ENCODE data around the gene PNMA8C.

Gene PNMA8C

GRCh38 chr19:46428239-46429135 lies at the start of gene PNMA8C:
TSS of gene PNMA8C (minus strand) at chr19:46428936. CDS start at chr19:46428359, 577 bp downstream.
- no peak for DNase-seq

DNA sequence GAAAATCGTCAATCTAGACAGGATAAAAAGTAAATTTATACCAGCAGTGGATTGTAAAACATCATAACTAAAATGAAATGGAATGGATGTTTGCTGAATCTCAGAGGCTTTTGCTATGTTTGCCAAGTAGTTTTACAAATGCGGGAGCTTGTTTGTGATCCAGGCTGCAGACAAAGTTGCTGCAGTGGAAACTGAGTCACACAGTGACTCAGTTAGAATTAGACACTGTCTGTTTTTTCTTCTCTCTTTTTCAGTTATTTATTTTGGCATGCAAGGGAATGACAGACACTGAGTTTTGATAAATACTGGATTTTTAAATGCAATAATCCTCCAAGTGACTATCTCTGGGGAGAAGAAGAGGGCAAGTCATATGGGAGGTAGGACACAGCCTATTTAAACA lies 47.2 kb upstream of the PNMA8C start:
- no peak for DNase-seq

- no peak for DNase-seq
These were observed 45.5 kb upstream of the PNMA8C start for GRCh38 chr19:46474211-46474610.

- DNase-seq, result no peak
These were observed 43.9 kb upstream of the PNMA8C start for GRCh38 chr19:46472592-46472991.

DNA sequence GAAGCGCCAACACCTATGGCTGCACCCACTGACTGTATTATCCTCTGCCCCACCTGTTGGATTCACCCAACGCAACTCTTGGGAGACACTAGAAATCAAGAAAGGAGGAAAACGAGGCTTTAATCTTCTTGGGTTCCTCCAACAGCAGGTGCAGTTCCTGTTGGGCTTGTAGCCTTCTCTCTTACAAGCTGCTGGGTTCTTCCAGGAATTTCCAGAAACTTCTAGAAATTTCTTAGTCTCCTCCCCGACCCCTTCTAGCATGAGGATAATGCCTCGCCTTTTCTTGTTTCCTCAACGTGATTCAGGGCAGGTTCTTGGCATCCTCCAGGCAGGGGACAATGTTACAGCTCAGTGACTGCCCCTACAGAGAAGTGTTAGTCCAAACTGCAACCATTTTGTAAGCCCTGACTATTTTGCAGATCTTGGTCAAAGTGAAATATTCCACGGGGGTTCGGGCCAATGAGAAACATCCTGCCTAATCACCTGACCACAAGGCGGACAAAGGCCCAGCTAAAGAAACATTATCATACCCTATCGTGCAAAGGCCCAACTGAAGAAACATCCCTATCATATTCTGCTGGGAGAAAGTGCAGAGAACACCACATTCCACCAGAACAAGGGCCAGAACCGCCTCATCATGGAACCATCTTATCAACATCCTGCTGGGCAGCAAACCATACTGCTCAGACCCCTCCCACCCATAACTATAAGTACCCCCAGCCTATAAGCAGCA lies 43.2 kb upstream of the PNMA8C start:
- no peak for DNase-seq

GRCh38 chr19:46471116-46471733 lies 42.5 kb upstream of the PNMA8C start, which contains the start of gene PNMA8A:
TSS of gene PNMA8A (minus strand) at chr19:46471563. CDS start at chr19:46471035, 528 bp downstream.
- no peak for DNase-seq

DNA sequence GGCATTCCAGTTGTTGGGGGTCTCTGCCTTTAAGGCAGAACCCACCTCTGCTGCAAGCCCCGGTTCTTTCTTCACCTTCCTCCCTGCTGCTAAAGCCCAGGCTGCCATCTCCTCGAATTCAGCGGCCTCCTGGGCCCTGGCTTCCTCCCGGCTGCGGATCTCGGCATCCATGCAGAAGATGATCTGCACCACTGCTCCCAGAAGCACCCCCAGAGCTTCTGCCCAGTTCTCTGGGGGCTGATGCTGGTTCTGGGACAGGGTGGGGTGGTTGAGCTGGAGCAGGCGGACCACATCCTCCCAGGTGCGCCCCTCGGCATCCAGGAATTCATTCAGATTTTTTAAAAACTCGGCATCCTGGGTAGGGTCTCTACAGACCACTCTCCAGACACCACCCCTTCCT lies 41.6 kb upstream of the PNMA8C start:
- no peak for DNase-seq

DNA sequence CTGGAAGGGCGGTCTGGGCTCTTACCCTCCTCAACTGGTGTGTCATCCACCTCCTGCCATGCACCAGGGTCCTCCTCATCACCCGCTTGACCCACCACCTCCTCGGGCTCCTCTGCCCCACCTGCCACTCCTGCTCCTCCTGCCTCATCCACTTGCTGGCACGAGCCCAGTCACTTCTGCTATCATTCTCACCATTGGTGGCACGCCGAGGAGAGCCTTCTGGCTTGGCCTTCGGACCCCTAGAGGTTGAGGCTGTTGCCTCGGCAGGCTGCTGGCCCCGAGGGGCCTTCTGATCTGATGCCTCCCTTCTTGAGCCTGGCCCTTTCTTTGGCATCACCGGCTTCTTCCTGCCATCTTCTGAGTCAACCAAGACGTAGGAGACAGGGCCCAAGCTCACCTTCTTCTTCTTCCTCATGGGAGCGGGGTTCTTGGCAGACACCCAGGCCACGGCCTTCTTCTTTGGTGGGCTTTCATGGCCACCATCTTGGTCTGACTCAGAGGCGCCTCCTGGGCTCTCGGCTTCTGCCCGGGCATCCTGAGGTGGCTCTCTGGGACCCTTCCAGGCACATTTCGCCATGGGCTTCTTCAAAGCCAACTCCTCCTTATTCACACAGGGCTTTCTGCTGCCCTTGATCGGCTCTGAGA lies 40.9 kb upstream of the PNMA8C start:
- no peak for DNase-seq

- no peak for DNase-seq
These were observed 37.9 kb upstream of the PNMA8C start for GRCh38 chr19:46466536-46467196.

GRCh38 chr19:46463516-46463915 lies 34.8 kb upstream of the PNMA8C start:
- DNase-seq, result no peak

DNA sequence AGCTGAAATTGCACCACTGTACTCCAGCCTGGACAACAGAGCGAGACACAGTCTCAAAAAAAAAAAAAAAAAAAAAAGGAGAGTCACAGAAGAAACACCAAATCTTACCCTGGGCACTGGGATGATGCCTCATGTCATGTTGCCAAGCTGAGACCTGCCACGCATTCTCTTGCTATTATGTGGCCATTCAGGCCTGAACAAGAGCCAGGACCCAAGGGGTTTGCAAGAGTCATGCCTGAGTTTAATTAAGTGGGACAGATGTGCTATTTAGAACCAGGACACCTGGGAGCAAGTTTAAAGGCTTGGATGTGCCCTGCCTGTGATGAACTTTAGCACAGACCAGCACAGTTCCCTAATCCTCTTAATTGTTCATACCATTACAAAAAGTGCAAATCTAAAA lies 32.8 kb upstream of the PNMA8C start:
- DNase-seq, result no peak

DNA sequence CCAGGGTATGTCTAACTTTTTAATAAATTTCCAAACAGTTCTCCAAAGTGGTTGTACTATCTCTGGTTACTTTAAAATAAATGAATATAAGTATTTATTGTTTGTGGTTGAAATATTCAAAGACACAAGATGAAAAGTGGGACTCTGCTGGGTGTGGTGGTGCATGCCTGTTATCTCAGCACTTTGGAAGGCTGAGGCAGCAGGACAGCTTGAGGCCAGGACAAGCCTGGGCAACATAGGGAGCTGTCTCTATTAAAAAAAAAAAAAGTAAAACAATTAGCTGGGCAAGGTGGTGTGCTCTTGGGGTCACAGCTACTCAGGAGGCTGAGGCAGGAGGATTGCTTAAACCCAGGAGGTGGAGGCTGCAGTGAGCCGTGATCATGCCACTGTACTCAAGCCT lies 32.2 kb upstream of the PNMA8C start:
- DNase-seq, result no peak

- no peak for DNase-seq
These were observed 31.3 kb upstream of the PNMA8C start for GRCh38 chr19:46460055-46460454.

DNA sequence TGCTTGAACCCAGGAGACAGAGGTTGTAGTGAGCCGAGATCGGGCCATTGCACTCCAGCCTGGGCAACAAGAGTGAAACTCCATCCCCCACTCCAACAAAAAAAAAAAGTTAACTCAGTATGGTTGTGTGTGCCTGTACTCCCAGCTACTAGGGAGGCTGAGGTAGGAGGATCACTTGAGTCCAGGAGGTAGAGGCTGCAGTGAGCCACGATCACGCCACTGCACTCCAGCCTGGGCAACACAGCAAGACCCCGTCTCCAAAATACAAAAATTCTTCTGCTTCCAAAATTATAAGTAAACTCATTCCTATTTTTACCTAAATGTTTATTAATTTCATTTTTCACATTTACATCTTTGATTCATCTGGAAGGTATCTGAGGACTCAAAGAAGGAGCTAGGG lies 28.2 kb upstream of the PNMA8C start:
- DNase-seq, result no peak

GRCh38 chr19:46454244-46454643 lies 25.5 kb upstream of the PNMA8C start:
- DNase-seq, result no peak

DNA sequence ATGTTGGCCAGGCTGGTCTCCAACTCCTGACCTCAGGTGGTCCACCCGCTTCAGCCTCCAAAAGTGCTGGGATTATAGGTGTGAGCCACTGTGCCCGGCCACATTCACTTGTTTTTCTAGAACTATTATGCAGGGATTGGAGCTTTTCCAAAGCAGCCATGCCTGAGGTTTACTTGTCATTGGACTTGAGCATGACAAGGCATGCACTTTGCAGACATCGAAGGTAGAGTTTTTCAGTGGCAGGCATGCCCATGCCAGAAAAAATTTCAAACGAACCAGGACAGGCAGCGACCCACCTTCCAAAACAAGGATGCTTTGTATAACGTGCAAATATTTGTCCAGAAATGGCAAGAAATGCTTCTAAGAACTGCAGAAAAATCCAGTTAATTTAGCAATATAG lies 24.9 kb upstream of the PNMA8C start:
- no peak for DNase-seq

- no peak for DNase-seq
These were observed 23.4 kb upstream of the PNMA8C start for GRCh38 chr19:46452186-46452585.

- DNase-seq, result no peak
These were observed 22.6 kb upstream of the PNMA8C start for GRCh38 chr19:46451352-46451751.

DNA sequence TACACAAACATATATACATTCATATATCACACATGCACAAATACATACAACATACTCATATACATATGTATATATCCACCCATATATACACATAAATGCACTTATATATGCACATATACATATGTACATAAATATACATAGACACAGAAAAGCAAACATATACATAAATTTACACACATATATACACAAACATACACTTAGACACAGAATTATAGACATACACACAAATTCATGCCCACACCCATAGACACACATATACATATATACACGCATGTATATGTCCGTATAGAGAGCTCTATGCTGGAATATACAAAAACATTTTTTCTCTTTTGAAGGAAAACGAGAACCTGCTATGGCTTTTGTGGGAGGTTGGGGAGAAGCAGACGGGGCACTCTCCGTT lies 22.0 kb upstream of the PNMA8C start:
- DNase-seq, result no peak

GRCh38 chr19:46449228-46449627 lies 20.5 kb upstream of the PNMA8C start:
- DNase-seq, result no peak

DNA sequence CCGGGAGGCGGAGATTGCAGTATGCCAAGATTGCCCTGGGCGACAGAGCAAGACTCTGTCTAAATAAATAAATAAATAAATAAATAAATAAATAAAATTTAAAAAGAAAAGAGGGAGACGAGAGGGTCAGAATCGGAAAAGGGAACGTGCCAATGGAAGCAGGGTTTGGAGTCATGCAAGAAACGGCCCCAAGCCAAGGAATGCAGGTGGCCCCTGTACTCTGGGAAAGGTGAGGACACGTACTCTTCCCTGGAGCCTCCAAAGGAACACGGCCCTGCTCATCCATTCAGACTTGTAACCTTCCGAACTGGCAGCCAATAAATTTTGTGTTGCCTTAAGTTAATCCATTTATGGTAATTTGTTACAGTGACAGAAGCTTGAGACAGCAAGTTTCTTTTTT lies 19.9 kb upstream of the PNMA8C start:
- DNase-seq, result no peak

GRCh38 chr19:46447824-46448223 lies 19.1 kb upstream of the PNMA8C start:
- no peak for DNase-seq

DNA sequence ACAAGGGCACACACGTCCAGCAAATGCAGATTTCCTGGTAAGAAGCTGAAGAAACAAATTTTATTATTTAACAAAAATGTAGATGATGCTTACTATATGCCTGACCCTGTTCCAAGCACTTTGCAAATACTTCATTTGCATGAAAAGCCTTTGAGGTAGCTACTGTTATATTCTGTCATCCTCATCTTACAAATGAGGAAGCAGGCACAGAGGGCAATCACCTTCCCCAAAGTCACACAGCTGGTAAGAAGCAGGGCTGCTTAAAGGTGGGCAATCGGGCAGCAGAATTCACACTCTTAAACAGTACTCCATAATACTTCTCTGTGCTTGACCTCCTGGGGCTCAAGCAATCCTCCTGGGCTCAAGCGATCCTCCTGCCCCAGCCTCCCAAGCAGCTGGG lies 18.3 kb upstream of the PNMA8C start:
- no peak for DNase-seq
